Renal cortex interstitium (tissue), 15 donors: ENCODE results near the gene ICE2. TPM values are rescaled to one million over a fixed set of nuclear protein-coding genes. Genes with fewer than 3 reads are reported as not detected.

Experiments used
- DNase-seq, 11 donors: peaks; one replicate each; pipeline ENCODE4 v3.0.0-alpha.2; 2013; ENCODE audit warnings: low read depth in 9 of 11, low spot score in 4 of 11; ENCODE audit errors: extremely low read depth in 1 of 11
- long read RNA-seq, 16 experiments: transcript quantifications; one replicate each; lab custom pipeline, GENCODE V29; 2026
- polyA plus RNA-seq, 3 donors: library from polyadenylated mRNA; unstranded; fragments of 120-200 nt; gene quantifications; one replicate each; pipeline ENCODE4 v1.2.1, GENCODE V29; 2013; ENCODE audit not compliant: insufficient read length in 3 of 3

Gene ICE2, protein sequence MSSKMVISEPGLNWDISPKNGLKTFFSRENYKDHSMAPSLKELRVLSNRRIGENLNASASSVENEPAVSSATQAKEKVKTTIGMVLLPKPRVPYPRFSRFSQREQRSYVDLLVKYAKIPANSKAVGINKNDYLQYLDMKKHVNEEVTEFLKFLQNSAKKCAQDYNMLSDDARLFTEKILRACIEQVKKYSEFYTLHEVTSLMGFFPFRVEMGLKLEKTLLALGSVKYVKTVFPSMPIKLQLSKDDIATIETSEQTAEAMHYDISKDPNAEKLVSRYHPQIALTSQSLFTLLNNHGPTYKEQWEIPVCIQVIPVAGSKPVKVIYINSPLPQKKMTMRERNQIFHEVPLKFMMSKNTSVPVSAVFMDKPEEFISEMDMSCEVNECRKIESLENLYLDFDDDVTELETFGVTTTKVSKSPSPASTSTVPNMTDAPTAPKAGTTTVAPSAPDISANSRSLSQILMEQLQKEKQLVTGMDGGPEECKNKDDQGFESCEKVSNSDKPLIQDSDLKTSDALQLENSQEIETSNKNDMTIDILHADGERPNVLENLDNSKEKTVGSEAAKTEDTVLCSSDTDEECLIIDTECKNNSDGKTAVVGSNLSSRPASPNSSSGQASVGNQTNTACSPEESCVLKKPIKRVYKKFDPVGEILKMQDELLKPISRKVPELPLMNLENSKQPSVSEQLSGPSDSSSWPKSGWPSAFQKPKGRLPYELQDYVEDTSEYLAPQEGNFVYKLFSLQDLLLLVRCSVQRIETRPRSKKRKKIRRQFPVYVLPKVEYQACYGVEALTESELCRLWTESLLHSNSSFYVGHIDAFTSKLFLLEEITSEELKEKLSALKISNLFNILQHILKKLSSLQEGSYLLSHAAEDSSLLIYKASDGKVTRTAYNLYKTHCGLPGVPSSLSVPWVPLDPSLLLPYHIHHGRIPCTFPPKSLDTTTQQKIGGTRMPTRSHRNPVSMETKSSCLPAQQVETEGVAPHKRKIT
- polyA plus RNA-seq, result 10 to 100 TPM; 74.0 to 90.4 (median 88.2) TPM
- long read RNA-seq, donor 1, full-length matches to known transcripts, result 4 of 4 reads
- long read RNA-seq, donor 1, partial matches to known transcripts, result 0 of 4 reads
- long read RNA-seq, donor 1, other reads (novel, unspliced or antisense), result 0 of 4 reads
- long read RNA-seq, donor 2, full-length matches to known transcripts, result 1 of 6 reads
- long read RNA-seq, donor 2, partial matches to known transcripts, result 5 of 6 reads
- long read RNA-seq, donor 2, other reads (novel, unspliced or antisense), result 0 of 6 reads
- long read RNA-seq, donor 3, full-length matches to known transcripts, result 10 of 16 reads
- long read RNA-seq, donor 3, partial matches to known transcripts, result 6 of 16 reads
- long read RNA-seq, donor 3, other reads (novel, unspliced or antisense), result 0 of 16 reads
- long read RNA-seq, donor 4, full-length matches to known transcripts, result 5 of 11 reads
- long read RNA-seq, donor 4, partial matches to known transcripts, result 6 of 11 reads
- long read RNA-seq, donor 4, other reads (novel, unspliced or antisense), result 0 of 11 reads
- long read RNA-seq, donor 5, result 0 reads
- long read RNA-seq, donor 6, full-length matches to known transcripts, result 7 of 13 reads
- long read RNA-seq, donor 6, partial matches to known transcripts, result 6 of 13 reads
- long read RNA-seq, donor 6, other reads (novel, unspliced or antisense), result 0 of 13 reads
- long read RNA-seq, donor 7, full-length matches to known transcripts, result 5 of 5 reads
- long read RNA-seq, donor 7, partial matches to known transcripts, result 0 of 5 reads
- long read RNA-seq, donor 7, other reads (novel, unspliced or antisense), result 0 of 5 reads
- long read RNA-seq, donor 8, result 0 reads
- long read RNA-seq, donor 9, full-length matches to known transcripts, result 4 of 4 reads
- long read RNA-seq, donor 9, partial matches to known transcripts, result 0 of 4 reads
- long read RNA-seq, donor 9, other reads (novel, unspliced or antisense), result 0 of 4 reads
- long read RNA-seq, donor 10, full-length matches to known transcripts, result 5 of 5 reads
- long read RNA-seq, donor 10, partial matches to known transcripts, result 0 of 5 reads
- long read RNA-seq, donor 10, other reads (novel, unspliced or antisense), result 0 of 5 reads
- long read RNA-seq, donor 11, full-length matches to known transcripts, result 6 of 6 reads
- long read RNA-seq, donor 11, partial matches to known transcripts, result 0 of 6 reads
- long read RNA-seq, donor 11, other reads (novel, unspliced or antisense), result 0 of 6 reads
- long read RNA-seq, donor 12, partial matches to known transcripts, result 6 of 7 reads
- long read RNA-seq, donor 12, other reads (novel, unspliced or antisense), result 0 of 7 reads
- long read RNA-seq, donor 13, result 0 reads
- long read RNA-seq, donor 14, full-length matches to known transcripts, result 4 of 4 reads
- long read RNA-seq, donor 14, partial matches to known transcripts, result 0 of 4 reads
- long read RNA-seq, donor 14, other reads (novel, unspliced or antisense), result 0 of 4 reads
- long read RNA-seq, donor 15, full-length matches to known transcripts, result 2 of 2 reads
- long read RNA-seq, donor 15, partial matches to known transcripts, result 0 of 2 reads
- long read RNA-seq, donor 15, other reads (novel, unspliced or antisense), result 0 of 2 reads
- long read RNA-seq, donor 16, full-length matches to known transcripts, result 18 of 18 reads
- long read RNA-seq, donor 16, partial matches to known transcripts, result 0 of 18 reads
- long read RNA-seq, donor 16, other reads (novel, unspliced or antisense), result 0 of 18 reads

GRCh38 chr15:60478566-60479360 lies at the start of gene ICE2:
TSS of gene ICE2 (minus strand) at chr15:60479142. CDS start at chr15:60477977, 1,165 bp downstream.
- peak; percentile 87 to 95 (median 93) for DNase-seq

DNA sequence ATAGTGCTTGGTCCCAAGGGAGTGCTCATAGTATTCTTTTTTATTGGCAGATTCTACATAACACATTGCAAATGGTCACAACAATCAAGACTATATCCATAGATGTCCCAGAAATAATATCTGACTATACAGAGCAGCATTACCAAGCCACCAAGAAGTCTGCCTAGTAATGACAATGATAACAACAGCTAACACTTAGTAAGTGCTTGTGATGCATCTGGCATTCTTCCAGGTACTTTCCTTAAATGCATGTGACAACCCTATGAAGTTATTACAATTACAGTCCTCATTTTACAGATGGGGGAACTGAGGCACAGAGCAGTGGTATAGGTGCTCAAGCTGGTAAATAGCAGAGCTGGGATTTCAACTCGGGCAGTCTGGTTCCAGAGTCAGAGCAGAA lies 49.6 kb upstream of the ICE2 start:
- DNase-seq, result no peak

- no peak for DNase-seq
Observed at GRCh38 chr15:60527456-60527855, 48.5 kb upstream of the ICE2 start.

DNA sequence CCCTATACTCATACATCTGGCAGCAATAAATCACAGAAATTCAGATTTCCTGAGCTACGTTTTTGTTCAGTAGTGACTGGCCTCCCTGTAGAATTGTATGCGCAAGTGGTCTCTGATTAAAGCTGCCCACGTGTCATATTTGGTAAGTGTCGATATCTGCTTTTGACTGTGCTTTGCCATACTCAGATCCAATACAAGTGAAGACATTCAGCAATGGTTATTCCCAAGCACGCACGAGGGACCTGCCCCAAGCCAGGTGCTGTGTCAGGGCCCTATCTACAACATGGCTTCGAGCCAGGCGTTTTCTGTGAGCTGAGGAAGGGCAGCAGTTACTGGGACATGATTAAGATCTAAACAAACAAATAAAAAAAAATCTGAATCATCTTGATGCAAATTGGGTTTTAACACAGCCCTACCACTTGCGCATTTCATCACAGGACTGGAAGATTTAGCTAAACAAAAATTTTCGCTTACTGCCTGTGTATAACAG lies 47.2 kb upstream of the ICE2 start:
- DNase-seq, result no peak

GRCh38 chr15:60525341-60526039 lies 46.5 kb upstream of the ICE2 start:
- no peak for DNase-seq

DNA sequence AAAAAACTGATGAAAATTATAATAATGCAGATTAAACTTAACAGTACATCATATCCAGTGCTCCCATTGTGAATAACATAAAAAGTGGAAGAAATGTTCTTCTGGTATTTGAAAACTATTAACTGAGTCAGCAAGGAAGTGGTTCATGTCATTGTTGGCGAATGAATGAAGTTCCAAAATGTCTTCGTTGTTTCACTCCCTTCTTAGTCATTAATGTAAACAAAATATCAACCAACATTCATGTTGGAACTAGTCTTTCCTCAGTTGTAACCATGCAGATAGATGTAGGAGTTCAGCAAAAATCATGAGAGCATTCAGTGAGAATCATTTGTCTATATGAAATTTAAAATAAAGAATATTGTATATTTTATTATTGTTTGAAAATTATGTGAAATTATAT lies 44.1 kb upstream of the ICE2 start:
- DNase-seq, result no peak

GRCh38 chr15:60520825-60521368 lies 42.0 kb upstream of the ICE2 start:
- DNase-seq, result peak; percentile 24 to 65 (median 49)

DNA sequence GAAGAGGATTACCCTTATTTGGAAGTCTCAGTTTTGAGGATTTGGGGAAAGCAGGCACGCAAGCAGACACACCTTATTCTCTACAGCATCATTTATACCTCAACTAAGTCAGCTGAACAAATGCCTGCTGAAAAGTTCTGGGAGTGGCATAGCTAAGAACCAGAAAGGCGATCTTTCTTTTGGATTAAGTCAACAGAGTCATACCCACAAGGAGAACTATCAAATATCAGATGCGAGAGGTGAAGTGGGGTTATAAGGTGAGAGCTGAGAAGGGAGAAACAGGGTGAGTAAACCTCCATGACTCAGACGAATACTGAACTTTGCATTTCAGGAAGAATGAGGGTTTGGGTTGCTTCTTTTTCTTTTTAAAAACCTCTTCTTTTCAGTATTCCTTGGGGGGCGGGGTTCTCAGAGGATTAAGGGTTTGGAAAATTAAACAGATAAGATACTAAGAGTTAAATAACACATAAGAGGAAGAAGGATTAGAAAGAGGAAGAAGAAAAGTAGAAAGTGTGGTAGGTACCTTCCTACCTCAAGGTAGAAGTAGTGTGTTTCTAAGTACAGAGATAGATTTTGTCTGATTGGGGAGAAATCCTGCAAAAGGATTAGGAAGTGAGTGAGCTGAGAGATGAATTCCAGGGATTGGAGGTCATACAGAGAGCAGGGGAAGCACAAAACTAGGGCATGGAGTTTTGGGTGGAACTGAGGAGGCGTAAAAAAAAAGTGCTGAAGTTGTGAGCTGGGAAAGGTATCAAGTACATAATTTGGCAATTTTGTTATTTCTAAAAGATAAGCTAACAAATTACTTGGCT lies 41.3 kb upstream of the ICE2 start:
- DNase-seq, result no peak

DNA sequence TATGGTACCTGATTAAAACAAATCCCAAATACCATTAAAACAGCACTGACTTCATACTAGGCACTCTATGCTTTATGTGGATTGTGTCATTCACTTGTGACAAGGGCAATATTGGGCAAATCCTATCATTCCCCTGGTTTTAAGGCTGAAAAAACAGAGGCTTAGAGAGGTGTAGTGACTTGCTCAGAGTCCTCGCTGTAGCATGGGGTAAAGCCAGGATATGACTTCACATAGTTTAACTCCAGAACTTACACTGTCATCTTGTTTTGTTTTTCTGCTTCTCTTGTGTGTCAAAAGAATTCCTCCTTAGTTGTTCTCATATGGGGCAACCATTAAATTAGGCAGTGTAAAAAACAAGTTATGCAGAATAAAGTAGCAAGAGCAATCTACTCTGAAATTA lies 40.3 kb upstream of the ICE2 start:
- DNase-seq, result no peak

GRCh38 chr15:60518511-60518910 lies 39.6 kb upstream of the ICE2 start:
- DNase-seq, result no peak

GRCh38 chr15:60514261-60514881 lies 35.4 kb upstream of the ICE2 start:
- DNase-seq, result no peak

DNA sequence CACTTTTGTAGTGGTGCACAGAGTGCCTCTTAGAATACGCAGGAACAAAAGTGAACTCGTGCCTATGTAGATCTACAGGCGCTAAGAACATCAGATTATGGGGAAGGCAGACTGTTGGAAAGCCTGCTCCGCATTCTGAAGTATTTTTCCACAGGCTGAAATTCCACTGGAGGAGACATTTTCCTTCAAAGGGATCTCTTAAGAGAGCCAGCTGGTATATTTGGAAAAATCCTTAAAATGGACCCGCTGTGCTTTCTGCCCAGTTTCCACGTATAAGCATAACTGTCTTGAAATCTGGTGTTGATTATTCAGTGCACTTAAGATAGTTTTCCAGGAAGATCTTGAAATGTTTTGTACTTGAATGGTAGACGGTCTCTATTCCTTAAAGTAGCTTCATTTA lies 34.7 kb upstream of the ICE2 start:
- DNase-seq, result no peak

- DNase-seq, result no peak
Observed at GRCh38 chr15:60512937-60513336, 34.0 kb upstream of the ICE2 start.
